Transverse colon (tissue), 4 donors: Measurements from ENCODE around the gene RSU1. TPM values are rescaled to one million over a fixed set of nuclear protein-coding genes. Genes with fewer than 3 reads are reported as not detected.

Experiments
- DNase-seq: peaks from one replicate; pipeline ENCODE4 v3.0.0-alpha.2; 2019
- H3K27ac ChIP-seq, 4 donors: fragments of 200-600 bp; sonication (generic); 2 replicates each; pipeline ENCODE4 v1.5.1; 2016 to 2018; ENCODE audit warnings: inconsistent platforms in 4 of 4
- H3K27me3 ChIP-seq: fragments of 200-600 bp; sonication (generic); 2 replicates; pipeline ENCODE4 v1.5.1; 2017; ENCODE audit warnings: inconsistent platforms
- H3K36me3 ChIP-seq, 4 donors: fragments of 200-600 bp; sonication (generic); 2 replicates each; pipeline ENCODE4 v1.5.1; 2017 to 2019; ENCODE audit warnings: inconsistent platforms in 4 of 4
- H3K4me1 ChIP-seq, 4 donors: fragments of 200-600 bp; sonication (generic); 2 replicates each; pipeline ENCODE4 v1.5.1; 2017 to 2020; ENCODE audit warnings: inconsistent platforms in 4 of 4
- H3K4me3 ChIP-seq, 4 donors: fragments of 200-600 bp; sonication (generic); 1 replicate in 1 of 4; 2 replicates in 3 of 4; pipeline versions ENCODE4 v1.5.1 to v1.6.1; 2017 to 2019; ENCODE audit warnings: inconsistent platforms in 4 of 4
- H3K9me3 ChIP-seq, 2 donors: fragments of 200-600 bp; sonication (generic); 2 replicates each; pipeline ENCODE4 v1.5.1; 2017 to 2019; ENCODE audit warnings: inconsistent platforms in 2 of 2
- CTCF ChIP-seq, 5 experiments: fragments of 200-600 bp in 3 of 5; fragments of 450-650 bp in 2 of 5; sonication (generic) in 3 of 5; IDR thresholded peaks; 1 replicate in 2 of 5; 2 replicates in 3 of 5; pipeline ENCODE4 v1.5.1; 2016 to 2017; ENCODE audit warnings: antibody characterized with exemption in 5 of 5, inconsistent platforms in 3 of 5, mild to moderate bottlenecking in 2 of 5, moderate library complexity in 1 of 5
- EP300 ChIP-seq: sonication (generic); formaldehyde crosslinking; IDR thresholded peaks from one replicate; pipeline ENCODE4 v1.6.1; 2017; ENCODE audit warnings: antibody characterized with exemption, low read depth
- POLR2A ChIP-seq: fragments of 450-650 bp; IDR thresholded peaks from one replicate; pipeline ENCODE4 v1.6.1; 2016; ENCODE audit warnings: antibody characterized with exemption, mild to moderate bottlenecking, moderate library complexity
- POLR2AphosphoS5 ChIP-seq, 3 donors: sonication (generic); formaldehyde crosslinking; IDR thresholded peaks; one replicate each; pipeline ENCODE4 v1.6.1; 2016; ENCODE audit warnings: antibody characterized with exemption in 3 of 3
- WGBS, 2 donors: methylation state at CpG; one replicate each; pipeline ENCODE4 v1.1.5; 2018; ENCODE audit warnings: low coverage in 1 of 2; 5-methylcytosine and 5-hydroxymethylcytosine counted together
- in situ Hi-C, 4 donors: fragments of 200-750 bp; cut with MboI; loops; one replicate each; pipeline versions ENCODE4 v1.15.0 to v1.15.1; 2017; ENCODE audit warnings: low sequenced_read_pairs in 3 of 4, low pct_ligation_motif_present in 1 of 4, low pct_unique_long_range_greater_than_20kb in 1 of 4
- intact Hi-C: fragments of 100-400 bp; cut with DNase I; formaldehyde crosslinking; loops from one replicate; pipeline ENCODE4 v1.15.1; 2023; ENCODE audit warnings: low total_unique reads
- total RNA-seq, 4 donors: library from RNA; depleted of rRNA; stranded (reverse); fragments of >200 nt; gene quantifications; one replicate each; pipeline ENCODE4 v1.1.0, GENCODE V29; 2016

RSU1 gene
- total RNA-seq, 4 donors from 2014 or later: 25.9 to 132 (median 67.0) TPM

DNA sequence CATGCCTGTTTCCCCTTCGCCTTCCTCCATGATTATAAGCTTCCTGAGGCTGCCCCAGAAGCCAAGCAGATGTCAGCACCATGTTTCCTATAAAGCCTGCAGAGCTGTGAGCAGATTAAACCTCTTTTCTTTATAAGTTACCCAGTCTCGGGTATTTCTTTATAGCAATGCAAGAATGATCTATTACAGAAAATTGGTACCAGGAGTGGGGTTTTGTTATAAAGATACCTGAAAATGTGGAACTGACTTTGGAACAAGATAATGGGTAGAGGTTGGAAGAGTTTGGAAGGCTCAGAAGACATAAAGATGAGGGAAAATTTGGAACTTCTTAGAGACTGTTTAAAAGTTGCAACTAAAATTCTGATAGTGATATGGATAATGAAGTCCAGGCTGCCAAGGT lies 4.8 kb upstream of the RSU1 start:
- peaks cover 4 to 7% of the 10 kb centered on the region in 2 donors for H3K9me3 ChIP-seq
- in situ Hi-C loops (loop anchor here in 1 of 4 donors (25.0 kb wide), 1 partner anchor 815 kb away; the partner anchor contains the start of gene STAM), intact Hi-C loops (no loop called here)
- WGBS, 2 donors: 82 to 87% methylated on average over 2 of the region's 2 CpGs
- no peak overlapping the region for H3K27ac ChIP-seq
- no peaks in the 10 kb centered on the region for H3K36me3 ChIP-seq
- H3K4me1 ChIP-seq: peaks cover 0 to 6% (median 2%) of the 10 kb centered on the region in 4 donors
- H3K4me3 ChIP-seq: no peak overlapping the region
- DNase-seq: no peak
- TF ChIP-seq POLR2AphosphoS5 (IDR thresholded peaks at IDR 0.05) (no peak), POLR2A (no peak), EP300 (no peak), CTCF (IDR thresholded peaks at IDR 0.05) (no peak)
- no peaks in the 10 kb centered on the region for H3K27me3 ChIP-seq

DNA sequence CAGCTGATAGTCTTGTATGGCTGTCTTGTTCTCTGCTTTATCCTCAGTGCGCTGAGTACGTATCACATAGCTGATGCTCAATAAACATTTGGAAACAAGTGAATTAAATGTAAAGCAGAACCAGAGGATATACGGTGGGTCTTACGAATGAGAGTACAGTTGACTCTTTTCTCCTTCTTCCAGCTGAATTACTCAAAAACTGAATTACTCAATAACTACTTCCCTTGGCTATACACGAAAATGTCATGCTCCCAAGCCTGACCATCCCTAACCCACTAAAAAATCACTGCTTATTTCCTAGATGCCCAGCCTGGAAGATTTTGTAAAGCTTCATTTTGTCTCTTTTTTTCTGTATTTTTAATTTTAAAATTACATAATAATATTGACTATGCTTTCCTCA lies 3.2 kb upstream of the RSU1 start:
- no peak overlapping the region for H3K4me3 ChIP-seq
- TF ChIP-seq CTCF (IDR thresholded peaks at IDR 0.05): no peak
- TF ChIP-seq POLR2AphosphoS5 (IDR thresholded peaks at IDR 0.05): no peak
- TF ChIP-seq POLR2A: no peak
- no peak for TF ChIP-seq EP300
- H3K9me3 ChIP-seq: peaks cover 4 to 7% of the 10 kb centered on the region in 2 donors
- H3K4me1 ChIP-seq: peaks cover 8 to 18% (median 14%) of the 10 kb centered on the region in 4 donors
- in situ Hi-C loops: loop anchor here in 1 of 4 donors (25.0 kb wide), 1 partner anchor 817 kb away; the partner anchor contains the start of gene STAM
- H3K36me3 ChIP-seq: no peaks in the 10 kb centered on the region
- H3K27me3 ChIP-seq: no peaks in the 10 kb centered on the region
- intact Hi-C loops: no loop called here
- WGBS, 2 donors: 83 to 87% methylated on average over 5 of the region's 5 CpGs
- no peak for DNase-seq
- no peak overlapping the region for H3K27ac ChIP-seq

GRCh38 chr10:16820018-16820417 lies 2.8 kb upstream of the RSU1 start:
- no peak for DNase-seq
- in situ Hi-C loops (loop anchor here in 1 of 4 donors (25.0 kb wide), 1 partner anchor 817 kb away; the partner anchor contains the start of gene STAM), intact Hi-C loops (no loop called here)
- Histone ChIP-seq H3K36me3 (no peaks in the 10 kb centered on the region), H3K4me3 (no peak overlapping the region), H3K4me1 (peaks cover 8 to 22% (median 14%) of the 10 kb centered on the region in 4 donors), H3K27me3 (no peaks in the 10 kb centered on the region), H3K27ac (no peak overlapping the region), H3K9me3 (peaks cover 4 to 7% of the 10 kb centered on the region in 2 donors)
- 86 to 93% methylated on average over 1 of the region's 1 CpG for WGBS, 2 donors
- TF ChIP-seq POLR2AphosphoS5 (IDR thresholded peaks at IDR 0.05) (no peak), EP300 (no peak), CTCF (IDR thresholded peaks at IDR 0.05) (no peak), POLR2A (no peak)

- TF ChIP-seq POLR2AphosphoS5 (IDR thresholded peaks at IDR 0.05): no peak
- Histone ChIP-seq H3K27ac (no peak overlapping the region), H3K9me3 (peaks cover 4 to 7% of the 10 kb centered on the region in 2 donors), H3K36me3 (no peaks in the 10 kb centered on the region), H3K4me1 (peaks cover 8 to 22% (median 14%) of the 10 kb centered on the region in 4 donors), H3K4me3 (no peak overlapping the region), H3K27me3 (no peaks in the 10 kb centered on the region)
- intact Hi-C loops: no loop called here
- WGBS, 2 donors: 79 to 86% methylated on average over 2 to 3 of the region's 3 CpGs
- DNase-seq: no peak
- in situ Hi-C loops: loop anchor here in 1 of 4 donors (25.0 kb wide), 1 partner anchor 818 kb away; the partner anchor contains the start of gene STAM
These were observed 2.2 kb upstream of the RSU1 start for GRCh38 chr10:16819436-16819835.
